Testis (tissue), 2 donors: Measurements from ENCODE around the gene SLC4A3.

Experiments used
- POLR2A ChIP-seq: fragments of 450-650 bp; IDR thresholded peaks from one replicate; pipeline ENCODE4 v1.6.1; 2017; ENCODE audit warnings: antibody characterized with exemption, mild to moderate bottlenecking, moderate library complexity
- TF ChIP-seq, protein P1 (sequence below), 3 experiments: fragments of 450-650 bp in 2 of 3; fragments of 200-600 bp in 1 of 3; sonication (generic) in 1 of 3; IDR thresholded peaks; one replicate each; pipeline ENCODE4 v1.5.1; 2016 to 2019; ENCODE audit warnings: antibody characterized with exemption in 3 of 3, mild to moderate bottlenecking in 2 of 3, moderate library complexity in 1 of 3

DNA sequence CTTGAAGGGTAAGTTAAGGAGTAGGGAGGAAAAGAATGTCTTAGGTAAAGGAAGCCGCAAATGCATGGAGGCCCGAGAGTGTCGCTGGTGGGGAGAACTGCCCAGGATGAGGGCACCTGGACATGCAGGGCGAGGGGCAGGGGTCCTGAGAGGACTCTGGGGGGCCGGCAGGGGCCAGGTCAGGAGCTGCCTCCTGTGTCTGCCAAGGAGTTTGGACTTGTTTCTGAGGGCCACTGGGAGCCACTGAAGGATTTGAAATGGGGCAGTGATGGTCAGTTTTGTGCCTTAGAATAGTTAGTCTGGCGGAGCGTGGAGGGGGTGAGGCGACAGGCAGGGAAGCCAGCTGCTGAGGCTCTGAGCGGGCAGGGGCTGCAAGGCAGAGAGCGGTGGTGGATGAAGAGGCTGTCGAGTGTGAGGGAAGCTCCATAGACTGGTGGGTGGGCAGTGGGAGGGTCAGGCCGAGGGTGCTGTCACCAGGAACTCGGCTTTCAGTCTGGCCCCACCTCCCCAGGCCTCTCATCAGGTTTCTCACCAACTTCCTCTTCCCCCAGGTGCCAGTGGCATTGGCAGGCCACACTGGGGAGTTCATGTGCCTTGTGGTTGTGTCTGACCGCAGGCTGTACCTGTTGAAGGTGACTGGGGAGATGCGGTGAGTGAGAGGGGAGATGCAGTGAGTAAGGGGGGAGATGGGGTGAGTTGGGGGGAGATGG, 14.7 kb upstream of the SLC4A3 start:
- TF ChIP-seq, protein P1, sequence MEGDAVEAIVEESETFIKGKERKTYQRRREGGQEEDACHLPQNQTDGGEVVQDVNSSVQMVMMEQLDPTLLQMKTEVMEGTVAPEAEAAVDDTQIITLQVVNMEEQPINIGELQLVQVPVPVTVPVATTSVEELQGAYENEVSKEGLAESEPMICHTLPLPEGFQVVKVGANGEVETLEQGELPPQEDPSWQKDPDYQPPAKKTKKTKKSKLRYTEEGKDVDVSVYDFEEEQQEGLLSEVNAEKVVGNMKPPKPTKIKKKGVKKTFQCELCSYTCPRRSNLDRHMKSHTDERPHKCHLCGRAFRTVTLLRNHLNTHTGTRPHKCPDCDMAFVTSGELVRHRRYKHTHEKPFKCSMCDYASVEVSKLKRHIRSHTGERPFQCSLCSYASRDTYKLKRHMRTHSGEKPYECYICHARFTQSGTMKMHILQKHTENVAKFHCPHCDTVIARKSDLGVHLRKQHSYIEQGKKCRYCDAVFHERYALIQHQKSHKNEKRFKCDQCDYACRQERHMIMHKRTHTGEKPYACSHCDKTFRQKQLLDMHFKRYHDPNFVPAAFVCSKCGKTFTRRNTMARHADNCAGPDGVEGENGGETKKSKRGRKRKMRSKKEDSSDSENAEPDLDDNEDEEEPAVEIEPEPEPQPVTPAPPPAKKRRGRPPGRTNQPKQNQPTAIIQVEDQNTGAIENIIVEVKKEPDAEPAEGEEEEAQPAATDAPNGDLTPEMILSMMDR (IDR thresholded peaks at IDR 0.05) = no peak
- TF ChIP-seq POLR2A = no peak
